ENCODE measurements around the gene FOXL2NB. TPM values are rescaled to one million over a fixed set of nuclear protein-coding genes. Genes with fewer than 3 reads are reported as not detected.

Gene FOXL2NB
- total RNA-seq, 1 experiment from 2014 or later = 0.31 TPM

- H3K4ac ChIP-seq (ENCODE audit: low read depth, low read length) = no peak overlapping the region
- H4K20me1 ChIP-seq (ENCODE audit: control insufficient read depth, insufficient read depth, insufficient read length) = no peaks in the 10 kb centered on the region
- Mint-ChIP-seq H3K9me3 (no peaks in the 10 kb centered on the region), H3K4me3 (no peak overlapping the region), H3K4me1 (no peaks in the 10 kb centered on the region), H3K36me3 (ENCODE audit: insufficient read depth in 1 of 3, low read depth in 3 of 3) (no peaks in the 10 kb centered on the region), H3K27me3 (ENCODE audit: low read depth) (no peaks in the 10 kb centered on the region), H3K27ac (no peak overlapping the region)
- no peak overlapping the region for H2BK5ac ChIP-seq (ENCODE audit: insufficient read length, low read length)
- H3K9ac ChIP-seq (ENCODE audit: extremely low read depth, insufficient read length, low read length) = no peak overlapping the region
- no peak overlapping the region for H2BK15ac ChIP-seq (ENCODE audit: low read depth, low read length)
- no peak overlapping the region for H3K23ac ChIP-seq (ENCODE audit: insufficient read length, low read depth, low read length)
- no peaks in the 10 kb centered on the region for H3K79me2 ChIP-seq (ENCODE audit: insufficient read depth, low read length)
- H2AFZ ChIP-seq (ENCODE audit: low read length) = no peak overlapping the region
- no peak overlapping the region for H3K18ac ChIP-seq (ENCODE audit: insufficient read length, low read depth, low read length)
- no peak overlapping the region for H2BK20ac ChIP-seq (ENCODE audit: low read depth, low read length, poor library complexity, severe bottlenecking)
- no peak overlapping the region for H3K27ac ChIP-seq (ENCODE audit: insufficient read length, low read depth, low read length)
- no peak overlapping the region for H2BK12ac ChIP-seq (ENCODE audit: insufficient read length, low read depth, low read length)
- no peak overlapping the region for H4K8ac ChIP-seq (replicated peaks; ENCODE audit: insufficient read length, low read depth, low read length)
- H3K27me3 ChIP-seq (ENCODE audit: insufficient read depth, low read length) = no peaks in the 10 kb centered on the region
- TF ChIP-seq CTCF (conservative IDR thresholded peaks at IDR 0.05) = no peak
- H4K5ac ChIP-seq (ENCODE audit: insufficient read length, low read depth, low read length) = no peak overlapping the region
- no peak overlapping the region for H2AK5ac ChIP-seq (ENCODE audit: insufficient read length, low read length)
- H3K79me1 ChIP-seq (ENCODE audit: insufficient read depth, low read depth, low read length, poor library complexity, severe bottlenecking) = no peaks in the 10 kb centered on the region
- H3K23me2 ChIP-seq (ENCODE audit: insufficient read length, low read depth, low read length, poor library complexity, severe bottlenecking) = no peaks in the 10 kb centered on the region
- DNase-seq = no peak
- H3K56ac ChIP-seq (ENCODE audit: insufficient read length, low read depth, low read length) = no peak overlapping the region
- H4K91ac ChIP-seq (ENCODE audit: insufficient read length, low read depth, low read length) = no peak overlapping the region
- no peaks in the 10 kb centered on the region for H3K9me3 ChIP-seq (ENCODE audit: control insufficient read depth, low read depth, low read length)
- H3K4me1 ChIP-seq (ENCODE audit: insufficient read depth, low read length) = no peaks in the 10 kb centered on the region
- H3T11ph ChIP-seq (ENCODE audit: low read length) = no peak overlapping the region
- no peak overlapping the region for H2BK120ac ChIP-seq (ENCODE audit: low read depth, low read length, poor library complexity, severe bottlenecking)
- no peak overlapping the region for H3K14ac ChIP-seq (ENCODE audit: insufficient read depth, low read length)
- no peak overlapping the region for H3K4me2 ChIP-seq (ENCODE audit: insufficient read depth, insufficient read length, low read length)
Observed at GRCh38 chr3:138898708-138899107, 48.3 kb upstream of the FOXL2NB start.
